ENCODE results near the gene REV1.

REV1 gene

GRCh38 chr2:99445065-99445464 lies 44.8 kb downstream of the REV1 start:
- DNase-seq: no peak

DNA sequence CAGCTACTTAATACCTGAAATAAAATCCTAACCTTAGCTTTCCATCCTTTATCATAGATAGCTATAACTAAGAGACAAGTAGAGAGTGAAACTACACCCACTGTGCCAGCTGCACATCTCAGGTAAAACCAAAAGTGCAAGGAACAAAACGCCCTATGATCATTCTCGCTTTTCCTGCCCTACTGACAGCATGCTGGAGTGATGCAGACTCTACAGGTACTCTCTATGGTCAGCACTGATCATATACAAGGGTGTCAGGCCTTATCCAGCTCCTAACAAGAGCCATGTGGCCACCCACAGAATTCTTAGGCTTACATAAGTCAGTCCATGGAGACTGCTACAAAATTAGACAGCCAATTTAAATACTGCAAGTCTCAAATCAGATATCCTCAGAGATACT lies 45.6 kb downstream of the REV1 start:
- no peak for DNase-seq

GRCh38 chr2:99442837-99443236 lies 47.0 kb downstream of the REV1 start:
- no peak for DNase-seq

- no peak for DNase-seq
These were observed 49.8 kb downstream of the REV1 start for GRCh38 chr2:99439971-99440505.

GRCh38 chr2:99436874-99437273 lies 52.9 kb downstream of the REV1 start:
- no peak for DNase-seq

GRCh38 chr2:99433340-99433739 lies 56.5 kb downstream of the REV1 start:
- no peak for DNase-seq

DNA sequence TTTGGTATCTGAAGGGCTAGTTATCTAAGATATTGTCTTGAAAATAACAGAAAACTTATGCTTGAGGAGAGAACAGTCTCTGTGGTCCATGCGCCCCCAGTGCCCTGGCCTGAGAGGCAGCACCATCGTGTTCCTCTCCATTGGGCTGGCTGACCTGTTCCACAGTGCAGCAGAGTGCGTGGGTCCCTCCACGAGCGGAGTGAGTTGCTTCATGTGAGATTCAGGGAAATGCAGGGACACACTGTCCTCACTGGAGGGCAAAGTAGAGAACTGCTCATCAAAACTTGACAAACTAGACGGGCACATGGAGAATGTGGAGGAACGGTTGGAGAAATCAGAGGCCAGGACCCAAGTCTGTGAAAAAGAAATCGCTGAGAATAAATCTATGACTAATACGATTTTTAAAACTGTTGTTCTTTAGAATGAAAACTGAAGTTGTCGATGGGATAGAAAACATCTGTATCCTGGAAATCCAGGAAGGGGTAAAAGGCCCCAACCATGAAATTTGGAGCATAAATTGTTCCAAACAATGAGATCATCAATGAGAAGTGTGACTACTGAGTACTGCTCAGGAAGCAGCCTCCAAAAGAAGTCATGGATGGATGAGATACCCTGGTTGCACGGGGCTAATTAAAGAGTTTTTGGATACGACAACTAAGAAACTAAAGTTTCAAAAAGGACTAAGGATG lies 58.1 kb downstream of the REV1 start:
- no peak for DNase-seq

DNA sequence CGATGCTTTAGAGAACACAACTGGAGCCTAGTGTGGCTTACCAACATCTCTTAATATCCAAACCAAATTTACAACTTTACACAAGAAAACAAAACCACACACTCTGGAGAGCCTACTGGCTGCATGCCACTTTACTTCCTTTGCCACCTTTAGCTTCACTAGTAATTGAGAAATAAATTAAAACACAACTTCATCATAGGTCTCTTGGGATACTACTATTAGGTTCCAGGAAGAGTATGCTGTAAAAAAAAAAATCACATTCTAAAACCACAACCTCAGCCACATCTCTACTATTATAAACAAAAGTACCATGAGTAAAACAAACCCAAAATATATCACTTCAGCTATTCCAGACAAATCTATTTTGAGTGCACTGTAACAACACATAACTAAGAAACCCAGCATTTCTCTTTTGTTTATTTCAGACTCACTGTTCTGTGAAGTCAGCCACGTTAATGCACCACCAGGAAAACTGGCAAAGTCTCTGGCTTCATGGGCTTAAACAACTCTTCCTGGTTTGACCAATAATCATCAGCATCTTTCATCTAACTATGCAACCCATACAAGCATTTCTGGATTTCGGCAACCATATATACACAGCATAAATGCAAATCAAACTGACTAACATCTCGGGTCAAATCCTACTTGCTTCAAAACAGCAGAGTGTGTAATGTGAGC lies 59.1 kb downstream of the REV1 start:
- no peak for DNase-seq

DNA sequence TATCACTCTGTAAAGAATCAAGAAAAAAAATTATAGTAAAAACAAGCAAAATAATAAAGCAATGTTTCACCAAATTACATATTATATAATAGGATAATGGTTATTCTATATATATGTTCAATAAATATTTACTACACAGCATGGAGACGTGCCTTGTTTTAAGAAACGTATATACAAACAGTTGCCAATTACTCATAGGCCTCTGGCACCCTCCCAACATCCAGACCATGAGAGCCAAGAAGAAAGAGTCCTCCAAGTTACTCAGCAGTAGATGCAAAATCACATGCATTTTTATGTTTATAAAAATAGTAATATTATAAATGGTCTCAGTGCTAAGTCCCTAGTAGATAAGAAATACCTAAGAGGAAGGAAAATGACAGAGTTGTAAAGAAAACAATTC lies 64.8 kb downstream of the REV1 start:
- no peak for DNase-seq

DNA sequence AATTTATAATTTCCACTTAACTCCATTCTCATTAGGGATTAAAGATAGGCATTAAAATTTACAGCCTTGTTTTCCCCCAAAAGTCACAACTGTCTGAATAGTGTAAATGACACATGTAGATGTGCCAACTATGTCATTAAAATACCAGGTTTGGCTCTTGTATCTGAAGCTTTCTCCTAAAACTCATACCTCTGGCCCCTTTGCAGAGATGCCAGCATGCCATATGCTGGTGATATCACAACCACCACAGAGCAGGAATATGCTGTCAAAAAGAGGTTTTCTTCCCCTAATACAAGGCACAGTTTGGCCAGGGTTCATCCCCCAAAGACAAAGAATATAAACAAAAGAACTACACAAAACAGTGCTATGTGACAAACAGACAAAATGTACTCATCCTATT lies 65.4 kb downstream of the REV1 start:
- DNase-seq: no peak

DNA sequence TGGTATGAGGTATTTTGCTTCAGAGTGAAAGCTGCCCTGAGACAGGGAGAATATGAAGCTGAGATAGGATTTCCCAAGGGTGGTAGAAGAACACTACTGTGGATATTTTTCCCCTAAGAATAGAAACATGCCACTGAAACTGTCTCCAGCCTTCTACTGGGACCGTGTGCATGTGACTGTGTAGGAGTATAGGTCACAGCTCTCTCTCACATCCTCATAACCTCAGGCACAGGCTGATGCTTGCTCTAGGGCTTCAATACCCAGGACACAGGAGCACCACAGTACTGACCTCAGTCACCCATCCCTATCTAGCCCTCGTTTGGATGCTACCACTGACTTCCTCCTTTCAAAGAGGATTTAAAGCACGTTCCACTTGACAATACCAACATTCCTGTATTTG lies 67.2 kb downstream of the REV1 start:
- no peak for DNase-seq

GRCh38 chr2:99421469-99421868 lies 68.3 kb downstream of the REV1 start:
- DNase-seq: no peak

DNA sequence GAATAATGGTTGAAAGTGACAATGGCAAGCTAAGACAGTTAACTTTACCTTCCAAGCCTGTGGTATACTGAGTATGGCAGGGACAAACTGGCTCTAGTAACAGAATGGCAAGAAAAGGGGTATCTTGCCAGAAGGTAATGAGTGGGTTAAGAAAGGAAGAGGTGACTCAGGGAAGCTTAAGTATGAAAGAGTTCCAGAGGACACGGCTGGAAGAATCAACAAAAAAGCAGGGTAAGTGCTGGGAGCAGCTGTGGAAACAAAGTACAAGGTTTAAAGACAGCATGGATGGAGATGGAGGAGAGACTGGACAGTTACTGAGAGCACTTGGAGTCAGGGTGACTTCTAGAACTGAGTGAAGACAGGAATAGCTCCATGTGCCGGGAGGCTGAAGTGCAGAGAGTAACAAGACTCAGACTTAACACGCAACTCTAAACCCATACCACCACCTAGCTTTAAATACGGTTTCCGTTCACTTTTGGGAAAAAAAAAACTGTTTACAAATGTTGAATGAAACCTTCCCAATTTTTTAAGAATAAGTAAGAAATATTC lies 69.0 kb downstream of the REV1 start:
- DNase-seq: no peak

DNA sequence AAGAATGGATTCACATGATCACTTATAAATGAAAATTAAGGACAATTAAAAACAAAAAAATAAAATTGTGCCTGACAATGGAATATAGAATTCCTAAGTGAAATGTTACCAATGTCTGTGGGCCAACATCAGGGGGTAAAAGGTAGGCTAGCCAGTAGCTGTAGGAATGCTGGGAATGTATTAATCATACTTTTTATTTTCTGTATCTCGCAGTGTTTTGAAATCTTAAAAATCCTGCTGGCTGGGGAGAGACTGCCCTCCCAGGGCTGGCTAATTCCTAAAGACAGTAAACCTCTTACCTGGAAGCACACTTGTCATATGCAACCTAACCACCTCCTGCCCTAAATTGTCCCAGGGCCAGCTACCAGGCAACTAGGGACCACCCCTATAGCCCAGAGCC lies 69.8 kb downstream of the REV1 start:
- no peak for DNase-seq

GRCh38 chr2:99417396-99417795 lies 72.4 kb downstream of the REV1 start:
- no peak for DNase-seq

GRCh38 chr2:99414566-99414965 lies 75.3 kb downstream of the REV1 start:
- DNase-seq: no peak

GRCh38 chr2:99410276-99410675 lies 79.5 kb downstream of the REV1 start:
- DNase-seq: no peak

DNA sequence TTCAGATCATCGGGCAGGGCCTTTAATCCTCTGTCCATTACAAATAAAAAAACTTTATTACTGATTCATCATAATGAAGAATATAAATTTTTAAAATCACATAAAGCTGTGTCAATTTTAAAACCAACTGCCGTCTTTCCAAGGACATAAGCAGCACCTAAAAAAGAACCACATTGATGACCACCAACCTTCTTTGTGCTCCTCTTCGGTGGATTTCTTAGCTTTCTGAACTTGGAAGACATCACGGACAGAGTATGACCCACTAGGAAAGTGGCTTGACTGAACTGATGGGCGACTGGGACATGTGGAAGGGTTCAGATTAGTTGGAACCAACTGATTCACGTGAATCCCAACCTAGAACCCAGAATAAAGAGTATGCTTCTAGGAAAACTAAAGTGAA lies 83.7 kb downstream of the REV1 start:
- DNase-seq: no peak

- no peak for DNase-seq
These were observed 84.8 kb downstream of the REV1 start for GRCh38 chr2:99404797-99405669.

- no peak for DNase-seq
These were observed 85.6 kb downstream of the REV1 start for GRCh38 chr2:99404039-99404796.

GRCh38 chr2:99403524-99403923 lies 86.3 kb downstream of the REV1 start:
- no peak for DNase-seq

DNA sequence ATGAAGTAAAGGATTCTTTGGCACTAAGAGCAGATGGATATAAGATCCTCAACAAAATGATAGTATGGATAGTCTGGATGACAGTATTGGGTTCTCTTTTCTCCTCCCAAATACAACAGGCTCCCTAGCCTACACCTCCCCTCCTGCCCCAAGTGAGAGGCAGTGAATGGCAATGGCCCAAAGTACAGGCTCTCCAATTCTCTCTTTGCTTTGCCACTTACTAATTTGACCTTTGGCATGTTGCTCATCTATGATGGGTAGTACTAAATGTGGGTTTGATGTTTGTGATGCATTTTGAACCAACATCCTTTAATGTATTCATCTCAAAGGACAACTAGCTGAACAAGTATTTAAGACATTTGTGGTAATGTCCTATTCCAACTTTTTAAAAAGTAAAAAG lies 86.7 kb downstream of the REV1 start:
- no peak for DNase-seq

DNA sequence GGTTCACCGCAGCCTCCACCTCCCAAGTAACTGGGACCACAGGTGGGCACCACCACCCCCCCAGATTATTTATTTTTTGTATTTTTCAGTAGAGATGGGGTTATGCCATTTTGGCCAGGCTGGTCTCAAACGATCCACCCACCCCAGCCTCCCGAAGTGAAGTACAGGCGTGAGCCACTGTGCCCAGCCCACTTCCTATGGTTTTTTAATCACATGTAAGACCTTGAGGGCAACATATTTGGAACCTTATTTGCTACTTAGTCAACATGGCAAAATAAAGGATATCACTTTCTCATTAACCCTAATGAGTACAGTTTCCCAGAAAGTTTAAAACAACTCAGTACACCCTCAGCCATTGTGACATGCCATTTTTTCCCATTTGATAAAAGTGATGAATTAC lies 88.0 kb downstream of the REV1 start:
- DNase-seq: no peak
